ENCODE results near the gene KRTAP20-4.

Gene KRTAP20-4

GRCh38 chr21:30625449-30626165 is 5.2 kb downstream of the KRTAP20-4 start:
- Mint-ChIP-seq H3K4me1 (ENCODE audit: low read depth) (no peaks in the 10 kb centered on the region), H3K27ac (no peak overlapping the region), H3K9me3 (ENCODE audit: low read depth) (no peaks in the 10 kb centered on the region), H3K4me3 (no peak overlapping the region), H3K27me3 (no peaks in the 10 kb centered on the region), H3K36me3 (no peaks in the 10 kb centered on the region)

DNA sequence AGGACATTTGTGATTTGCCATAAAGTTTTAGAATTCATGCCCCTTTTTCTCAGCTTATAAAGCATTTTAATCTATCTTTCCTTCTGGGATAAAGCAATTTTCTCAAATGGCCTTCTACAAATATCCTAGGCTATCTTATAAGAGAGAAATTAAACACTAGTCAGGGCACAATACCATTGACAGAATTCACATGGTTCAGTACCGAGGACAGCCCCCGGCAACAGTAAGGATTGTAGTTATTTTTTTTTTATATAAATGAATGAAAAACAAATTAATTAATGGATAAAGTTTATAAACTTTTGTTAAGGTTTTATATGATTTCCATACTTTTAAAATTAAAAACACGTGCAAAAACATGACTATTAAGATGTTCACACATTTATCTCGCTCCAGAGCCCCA is 7.7 kb downstream of the KRTAP20-4 start:
- H3K36me3 Mint-ChIP-seq: no peaks in the 10 kb centered on the region
- H3K4me3 Mint-ChIP-seq: no peak overlapping the region
- H3K27me3 Mint-ChIP-seq: no peaks in the 10 kb centered on the region
- no peaks in the 10 kb centered on the region for H3K9me3 Mint-ChIP-seq (ENCODE audit: low read depth)
- H3K4me1 Mint-ChIP-seq (ENCODE audit: low read depth): no peaks in the 10 kb centered on the region
- H3K27ac Mint-ChIP-seq: no peak overlapping the region

DNA sequence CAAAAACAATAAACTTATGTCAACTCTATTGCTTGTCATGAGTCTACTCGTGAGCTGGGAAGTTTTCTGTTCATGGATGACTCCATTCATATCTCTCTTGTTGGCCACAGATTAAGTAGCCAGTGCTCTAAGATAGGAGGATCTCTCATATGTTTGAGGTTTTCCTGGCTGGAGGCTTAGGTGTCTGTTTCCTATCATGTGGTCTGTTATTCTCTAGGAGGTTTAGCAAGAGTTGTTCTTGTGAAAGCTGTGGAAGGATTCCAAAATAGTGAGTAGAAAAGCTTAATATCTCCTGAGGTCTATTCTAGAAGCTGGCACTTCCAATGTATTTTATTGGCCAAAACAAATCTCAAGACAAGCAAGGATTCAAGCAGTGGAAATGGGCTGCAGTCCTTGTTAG is 8.8 kb downstream of the KRTAP20-4 start:
- no peaks in the 10 kb centered on the region for H3K4me1 Mint-ChIP-seq (ENCODE audit: low read depth)
- H3K4me3 Mint-ChIP-seq: no peak overlapping the region
- H3K27ac Mint-ChIP-seq: no peak overlapping the region
- no peaks in the 10 kb centered on the region for H3K36me3 Mint-ChIP-seq
- H3K9me3 Mint-ChIP-seq (ENCODE audit: low read depth): no peaks in the 10 kb centered on the region
- H3K27me3 Mint-ChIP-seq: no peaks in the 10 kb centered on the region

DNA sequence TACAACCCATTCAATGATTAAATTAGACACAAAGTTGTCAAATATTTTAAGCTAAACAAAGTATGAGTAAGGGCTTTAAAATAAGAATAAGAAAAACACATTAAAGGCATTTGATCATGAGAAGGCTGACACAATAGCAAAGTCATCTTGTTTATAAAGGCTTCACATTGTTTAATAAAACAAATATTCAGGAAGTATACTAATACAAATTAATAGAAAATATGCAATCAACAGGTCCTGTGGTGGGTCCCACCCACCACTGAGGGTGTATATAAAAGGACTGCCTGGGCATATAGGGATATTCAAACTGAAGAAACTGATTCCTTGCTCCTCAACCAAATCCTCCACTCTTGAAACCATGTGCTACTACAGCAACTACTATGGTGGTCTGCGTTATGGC is 14.5 kb downstream of the KRTAP20-4 start, which contains the start of gene KRTAP20-2:
KRTAP20-2 (plus strand) TSS at position 301 of the 400 bp plus-strand sequence; CDS start at position 359, 58 bp downstream.
- Mint-ChIP-seq H3K4me3 (no peak within 1 kb of the TSS), H3K4me1 (ENCODE audit: low read depth) (no peaks in the 10 kb centered on the region), H3K9me3 (ENCODE audit: low read depth) (no peaks in the 10 kb centered on the region), H3K27me3 (no peaks in the 10 kb centered on the region), H3K36me3 (no peaks in the 10 kb centered on the region), H3K27ac (no peak within 1 kb of the TSS)

DNA sequence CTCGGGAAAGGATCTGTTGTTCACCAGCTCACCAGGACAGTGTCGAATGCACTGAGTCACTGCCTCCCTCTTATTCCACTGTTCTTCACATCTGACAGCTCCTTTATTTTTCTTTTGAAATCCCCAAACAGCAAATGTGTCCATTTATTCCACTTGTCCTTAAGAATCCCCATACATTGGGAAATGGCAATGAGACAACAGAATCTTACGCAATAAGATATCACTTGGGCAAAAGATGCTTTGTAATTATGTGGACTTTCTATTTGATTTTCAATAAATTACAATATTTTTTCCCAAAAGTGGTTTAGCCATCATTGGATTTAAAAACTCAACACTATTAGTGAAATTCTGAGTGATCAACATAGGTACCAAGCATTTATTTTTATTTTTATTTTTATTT is 18.3 kb downstream of the KRTAP20-4 start:
- Mint-ChIP-seq H3K9me3 (ENCODE audit: low read depth) (peaks cover 2% of the 10 kb centered on the region), H3K27me3 (peaks cover 2% of the 10 kb centered on the region), H3K4me3 (no peak overlapping the region), H3K27ac (no peak overlapping the region), H3K4me1 (ENCODE audit: low read depth) (no peaks in the 10 kb centered on the region), H3K36me3 (no peaks in the 10 kb centered on the region)

GRCh38 chr21:30642564-30642963 is 22.1 kb downstream of the KRTAP20-4 start, which contains the start of gene KRTAP20-3:
Gene KRTAP20-3 (plus strand): TSS chr21:30642864.
- H3K27me3 Mint-ChIP-seq: peaks cover 2% of the 10 kb centered on the region
- H3K36me3 Mint-ChIP-seq: no peaks in the 10 kb centered on the region
- no peak within 1 kb of the TSS for H3K4me3 Mint-ChIP-seq
- H3K9me3 Mint-ChIP-seq (ENCODE audit: low read depth): peaks cover 7% of the 10 kb centered on the region
- no peak within 1 kb of the TSS for H3K27ac Mint-ChIP-seq
- no peaks in the 10 kb centered on the region for H3K4me1 Mint-ChIP-seq (ENCODE audit: low read depth)

DNA sequence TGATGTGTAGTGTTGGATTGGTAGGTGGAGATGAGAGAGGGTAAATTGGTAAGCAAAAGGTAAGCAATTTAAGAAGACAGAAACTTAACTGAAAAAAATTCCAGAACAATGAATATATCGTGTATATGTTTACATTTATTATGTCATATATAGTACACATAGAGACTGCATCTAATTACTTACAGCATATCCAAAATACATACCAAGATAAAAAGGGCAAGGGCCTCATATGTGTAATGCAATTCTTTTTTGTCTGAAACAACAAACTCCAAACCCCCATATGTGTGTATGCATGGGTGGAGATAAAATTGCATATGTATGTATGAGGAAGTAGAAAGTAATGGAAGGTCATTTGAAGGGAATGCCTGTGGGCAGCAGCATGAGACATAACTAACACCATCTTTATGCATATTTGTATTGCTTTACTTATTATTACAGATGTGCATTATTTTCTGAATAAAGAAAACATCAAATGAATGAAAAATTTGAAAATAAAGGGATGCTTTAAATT is 26.5 kb downstream of the KRTAP20-4 start:
- no peak overlapping the region for H3K4me3 Mint-ChIP-seq
- no peaks in the 10 kb centered on the region for H3K36me3 Mint-ChIP-seq
- no peak overlapping the region for H3K27ac Mint-ChIP-seq
- H3K9me3 Mint-ChIP-seq (ENCODE audit: low read depth): peaks cover 7% of the 10 kb centered on the region
- H3K27me3 Mint-ChIP-seq: no peaks in the 10 kb centered on the region
- no peaks in the 10 kb centered on the region for H3K4me1 Mint-ChIP-seq (ENCODE audit: low read depth)

GRCh38 chr21:30652891-30653290 is 32.5 kb downstream of the KRTAP20-4 start:
- no peak overlapping the region for H3K4me3 Mint-ChIP-seq
- H3K27ac Mint-ChIP-seq: no peak overlapping the region

DNA sequence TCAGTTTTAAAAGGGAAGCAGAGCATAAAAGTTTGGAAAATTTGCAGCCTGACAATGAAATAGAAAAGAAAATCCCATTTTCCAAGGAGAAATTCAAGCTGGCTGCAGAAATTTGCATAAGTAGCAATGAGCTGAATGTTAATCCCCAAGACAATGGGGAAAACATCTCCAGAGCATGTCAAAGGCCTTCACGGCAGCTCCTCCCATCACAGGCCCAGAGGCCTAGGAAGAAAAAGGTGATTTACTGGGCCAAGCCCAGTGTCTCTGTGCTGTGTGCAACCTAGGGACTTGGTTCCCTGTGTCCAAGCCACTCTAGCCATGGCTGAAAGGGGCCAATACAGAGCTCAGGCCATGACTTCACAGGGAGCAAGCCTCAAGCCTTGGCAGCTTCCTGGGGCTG is 48.3 kb downstream of the KRTAP20-4 start:
- Mint-ChIP-seq H3K27ac (no peak overlapping the region), H3K27me3 (peaks cover 5% of the 10 kb centered on the region), H3K36me3 (no peaks in the 10 kb centered on the region), H3K4me1 (ENCODE audit: low read depth) (no peaks in the 10 kb centered on the region), H3K9me3 (ENCODE audit: low read depth) (peaks cover 3% of the 10 kb centered on the region), H3K4me3 (no peak overlapping the region)

More at GRCh38 chr21:30652891-30653290, 32.5 kb downstream of the KRTAP20-4 start:
- no peaks in the 10 kb centered on the region for H3K36me3 Mint-ChIP-seq
- H3K27me3 Mint-ChIP-seq: no peaks in the 10 kb centered on the region
- no peaks in the 10 kb centered on the region for H3K4me1 Mint-ChIP-seq (ENCODE audit: low read depth)
- H3K9me3 Mint-ChIP-seq (ENCODE audit: low read depth): no peaks in the 10 kb centered on the region

Data from activated naive CD8-positive, alpha-beta T cell (primary cell).